Memory B cell (primary cell): ENCODE measurements around the gene KMT2C.

Experiments used
- ATAC-seq: fragments of 150-1000 bp; cut with Tn5 transposase; 2 replicates; pipeline ENCODE4 v1.10.0; 2021; ENCODE audit warnings: low read depth, mild to moderate bottlenecking, moderate library complexity
- DNase-seq, 2 donors: peaks; one replicate each; pipeline ENCODE4 v3.0.0; 2022; ENCODE audit warnings: low spot score in 2 of 2
- H3K27ac Mint-ChIP-seq: one replicate; pipeline ENCODE4 v1.8.0; 2022; ENCODE audit warnings: mild to moderate bottlenecking, moderate library complexity, mixed read lengths
- H3K27me3 Mint-ChIP-seq: one replicate; pipeline ENCODE4 v1.8.0; 2022; ENCODE audit warnings: mixed read lengths
- H3K36me3 Mint-ChIP-seq: one replicate; pipeline ENCODE4 v1.8.0; 2022; ENCODE audit warnings: mild to moderate bottlenecking, mixed read lengths
- H3K4me1 Mint-ChIP-seq: one replicate; pipeline ENCODE4 v1.8.0; 2022; ENCODE audit warnings: mixed read lengths
- H3K4me3 Mint-ChIP-seq: one replicate; pipeline ENCODE4 v1.8.0; 2022; ENCODE audit warnings: mild to moderate bottlenecking, moderate library complexity, mixed read lengths
- H3K9me3 Mint-ChIP-seq: one replicate; pipeline ENCODE4 v1.8.0; 2022; ENCODE audit warnings: mixed read lengths

The KMT2C gene

GRCh38 chr7:152145853-152146466 is 289.8 kb downstream of the KMT2C start:
- peaks cover 37% of the 10 kb centered on the region for H3K36me3 Mint-ChIP-seq
- H3K27me3 Mint-ChIP-seq: no peaks in the 10 kb centered on the region
- DNase-seq (no peak), ATAC-seq (peak; percentile 44)
- peak overlapping the region; percentile 28 for H3K27ac Mint-ChIP-seq
- H3K4me1 Mint-ChIP-seq: no peaks in the 10 kb centered on the region
- no peaks in the 10 kb centered on the region for H3K9me3 Mint-ChIP-seq
- H3K4me3 Mint-ChIP-seq: no peak overlapping the region

- ATAC-seq (no peak), DNase-seq (no peak)
- Mint-ChIP-seq H3K36me3 (peaks cover 41% of the 10 kb centered on the region), H3K4me1 (no peaks in the 10 kb centered on the region), H3K9me3 (no peaks in the 10 kb centered on the region), H3K4me3 (no peak overlapping the region), H3K27ac (peak overlapping the region; percentile 28), H3K27me3 (no peaks in the 10 kb centered on the region)
These were observed 291.1 kb downstream of the KMT2C start for GRCh38 chr7:152144557-152145245.

DNA sequence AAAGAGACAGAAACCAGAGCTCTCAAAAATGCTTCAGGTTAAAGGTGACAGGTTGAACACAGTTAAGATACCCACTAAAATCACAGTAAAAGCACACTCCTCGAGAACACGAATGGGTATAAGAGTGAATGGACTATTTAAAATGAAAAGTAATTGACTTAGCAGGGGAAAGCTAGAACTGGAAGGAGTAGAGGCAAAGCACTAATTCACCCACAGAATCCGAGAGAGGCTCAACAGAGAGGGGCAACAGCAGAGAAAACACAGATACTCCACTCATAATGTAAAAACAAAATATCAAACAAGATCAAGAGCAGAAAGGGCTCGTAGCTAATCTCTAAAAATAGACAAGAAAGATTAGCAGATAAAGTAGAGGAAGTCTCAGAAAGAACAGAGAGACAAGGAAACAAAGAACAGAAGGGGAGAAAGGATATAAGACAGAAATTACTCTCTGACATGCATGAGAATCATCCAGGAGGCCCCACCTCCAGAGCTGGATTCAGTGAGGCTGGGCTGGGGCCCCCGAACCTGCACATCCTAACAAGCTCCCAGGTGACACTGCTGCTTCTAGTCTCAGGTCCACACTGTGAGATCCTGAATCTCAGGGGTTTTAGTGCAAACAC is 292.7 kb downstream of the KMT2C start:
- Mint-ChIP-seq H3K36me3 (peaks cover 40% of the 10 kb centered on the region), H3K9me3 (no peaks in the 10 kb centered on the region), H3K4me1 (no peaks in the 10 kb centered on the region), H3K27me3 (no peaks in the 10 kb centered on the region), H3K27ac (peak overlapping the region; percentile 37), H3K4me3 (no peak overlapping the region)
- no peak for DNase-seq
- no peak for ATAC-seq

DNA sequence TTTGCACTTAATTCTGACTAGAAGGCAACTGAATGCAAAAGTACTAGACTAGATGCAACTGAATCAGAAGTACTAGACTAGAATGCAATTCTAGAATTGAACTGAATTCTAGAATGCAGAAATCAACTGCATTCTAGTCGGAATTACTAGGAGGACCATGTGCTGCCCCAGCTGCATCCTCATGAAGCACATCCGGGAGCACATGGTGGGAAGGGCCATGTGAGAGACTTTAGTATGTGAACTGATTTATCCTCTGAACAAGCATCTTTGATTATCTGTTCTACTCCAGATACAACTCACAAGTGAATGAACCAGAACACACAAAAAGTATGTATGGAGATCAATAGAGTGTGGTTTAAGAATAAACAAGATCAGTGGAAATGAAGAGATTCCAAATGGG is 295.2 kb downstream of the KMT2C start:
- no peak for DNase-seq
- no peak for ATAC-seq
- Mint-ChIP-seq H3K27me3 (no peaks in the 10 kb centered on the region), H3K4me3 (no peak overlapping the region), H3K36me3 (peaks cover 46% of the 10 kb centered on the region), H3K27ac (peak overlapping the region; percentile 58), H3K9me3 (no peaks in the 10 kb centered on the region), H3K4me1 (no peaks in the 10 kb centered on the region)

DNA sequence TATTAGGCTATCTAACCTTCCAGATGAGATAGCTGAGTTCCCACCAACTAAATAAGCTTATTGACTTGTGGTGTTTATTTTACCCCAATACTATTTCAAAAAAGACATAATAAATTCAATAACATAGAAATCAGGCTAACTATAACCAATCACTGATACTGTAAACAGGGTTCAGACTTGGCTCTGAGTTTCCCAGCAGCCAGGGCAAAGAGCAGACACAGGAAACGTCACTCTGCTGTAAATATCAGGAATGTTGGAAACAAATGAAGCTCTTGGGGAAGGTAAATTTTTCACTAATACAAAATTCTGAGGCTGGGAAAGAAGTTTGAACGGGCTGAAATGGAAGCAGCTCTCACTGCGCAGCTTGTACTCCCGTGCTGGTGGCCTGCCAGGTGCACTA is 295.7 kb downstream of the KMT2C start:
- H3K9me3 Mint-ChIP-seq: no peaks in the 10 kb centered on the region
- H3K4me1 Mint-ChIP-seq: no peaks in the 10 kb centered on the region
- peaks cover 44% of the 10 kb centered on the region for H3K36me3 Mint-ChIP-seq
- H3K27ac Mint-ChIP-seq: peak overlapping the region; percentile 58
- ATAC-seq: no peak
- no peaks in the 10 kb centered on the region for H3K27me3 Mint-ChIP-seq
- DNase-seq: no peak
- no peak overlapping the region for H3K4me3 Mint-ChIP-seq

- Mint-ChIP-seq H3K4me1 (no peaks in the 10 kb centered on the region), H3K9me3 (no peaks in the 10 kb centered on the region), H3K27ac (no peak overlapping the region), H3K27me3 (no peaks in the 10 kb centered on the region), H3K36me3 (peaks cover 41% of the 10 kb centered on the region), H3K4me3 (no peak overlapping the region)
- ATAC-seq: no peak
- no peak for DNase-seq
These were observed 298.3 kb downstream of the KMT2C start for GRCh38 chr7:152137476-152138025.

GRCh38 chr7:152136686-152137085 is 299.1 kb downstream of the KMT2C start:
- DNase-seq (no peak), ATAC-seq (no peak)
- H3K27me3 Mint-ChIP-seq: no peaks in the 10 kb centered on the region
- H3K4me1 Mint-ChIP-seq: no peaks in the 10 kb centered on the region
- no peaks in the 10 kb centered on the region for H3K9me3 Mint-ChIP-seq
- peak overlapping the region; percentile 32 for H3K27ac Mint-ChIP-seq
- no peak overlapping the region for H3K4me3 Mint-ChIP-seq
- H3K36me3 Mint-ChIP-seq: peaks cover 37% of the 10 kb centered on the region

- Mint-ChIP-seq H3K9me3 (no peaks in the 10 kb centered on the region), H3K36me3 (peaks cover 29% of the 10 kb centered on the region), H3K27me3 (no peaks in the 10 kb centered on the region), H3K4me3 (no peak overlapping the region), H3K27ac (no peak overlapping the region), H3K4me1 (no peaks in the 10 kb centered on the region)
- DNase-seq (no peak), ATAC-seq (no peak)
These were observed 302.0 kb downstream of the KMT2C start for GRCh38 chr7:152133804-152134203.

- DNase-seq: no peak
- no peaks in the 10 kb centered on the region for H3K9me3 Mint-ChIP-seq
- ATAC-seq: no peak
- H3K4me3 Mint-ChIP-seq: no peak overlapping the region
- peaks cover 29% of the 10 kb centered on the region for H3K36me3 Mint-ChIP-seq
- no peaks in the 10 kb centered on the region for H3K27me3 Mint-ChIP-seq
- H3K27ac Mint-ChIP-seq: no peak overlapping the region
- H3K4me1 Mint-ChIP-seq: no peaks in the 10 kb centered on the region
These were observed 303.0 kb downstream of the KMT2C start for GRCh38 chr7:152132812-152133211.

DNA sequence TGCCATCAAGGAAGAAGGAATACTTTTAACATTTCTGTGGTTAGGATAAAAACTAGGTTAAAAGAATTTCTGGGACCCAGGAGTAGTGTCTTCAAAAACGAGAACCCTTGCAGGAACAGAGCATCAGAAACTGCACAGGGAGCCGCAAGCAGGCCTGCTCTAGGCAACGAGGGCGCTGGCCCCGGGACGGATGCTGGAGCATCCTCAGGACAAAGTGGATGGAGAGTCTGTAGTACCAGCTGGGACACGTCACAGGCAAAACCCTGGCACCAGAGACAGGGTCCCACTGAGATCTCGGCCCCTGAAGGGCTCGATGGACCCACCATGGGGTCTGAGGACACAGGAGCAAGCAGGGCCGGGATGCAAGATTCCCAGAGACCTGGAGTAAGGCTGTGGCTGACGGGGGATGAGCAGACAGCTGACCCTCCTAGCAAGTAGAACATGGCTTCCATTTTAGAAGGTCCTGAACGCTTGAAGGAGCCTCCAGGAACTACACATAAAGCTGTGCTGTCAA is 303.8 kb downstream of the KMT2C start:
- Mint-ChIP-seq H3K4me3 (no peak overlapping the region), H3K9me3 (peaks cover 1% of the 10 kb centered on the region), H3K27me3 (no peaks in the 10 kb centered on the region), H3K36me3 (peaks cover 35% of the 10 kb centered on the region), H3K27ac (peak overlapping the region; percentile 32), H3K4me1 (no peaks in the 10 kb centered on the region)
- ATAC-seq: no peak
- DNase-seq: no peak

GRCh38 chr7:152130658-152131590 is 304.9 kb downstream of the KMT2C start:
- Mint-ChIP-seq H3K36me3 (peaks cover 33% of the 10 kb centered on the region), H3K27me3 (no peaks in the 10 kb centered on the region), H3K9me3 (peaks cover 1% of the 10 kb centered on the region), H3K4me3 (no peak overlapping the region), H3K4me1 (no peaks in the 10 kb centered on the region), H3K27ac (peak overlapping the region; percentile 32)
- no peak for DNase-seq
- no peak for ATAC-seq

- Mint-ChIP-seq H3K27ac (no peak overlapping the region), H3K4me1 (no peaks in the 10 kb centered on the region), H3K9me3 (peaks cover 3% of the 10 kb centered on the region), H3K36me3 (peaks cover 38% of the 10 kb centered on the region), H3K4me3 (no peak overlapping the region), H3K27me3 (no peaks in the 10 kb centered on the region)
- ATAC-seq: no peak
- no peak for DNase-seq
These were observed 306.1 kb downstream of the KMT2C start for GRCh38 chr7:152129682-152130081.

- no peaks in the 10 kb centered on the region for H3K4me1 Mint-ChIP-seq
- no peaks in the 10 kb centered on the region for H3K27me3 Mint-ChIP-seq
- ATAC-seq (no peak), DNase-seq (no peak)
- H3K27ac Mint-ChIP-seq: no peak overlapping the region
- H3K4me3 Mint-ChIP-seq: no peak overlapping the region
- peaks cover 43% of the 10 kb centered on the region for H3K36me3 Mint-ChIP-seq
- peaks cover 3% of the 10 kb centered on the region for H3K9me3 Mint-ChIP-seq
These were observed 306.9 kb downstream of the KMT2C start for GRCh38 chr7:152128741-152129461.
